Measurements from ENCODE around the gene IL1R2.

Gene IL1R2, protein sequence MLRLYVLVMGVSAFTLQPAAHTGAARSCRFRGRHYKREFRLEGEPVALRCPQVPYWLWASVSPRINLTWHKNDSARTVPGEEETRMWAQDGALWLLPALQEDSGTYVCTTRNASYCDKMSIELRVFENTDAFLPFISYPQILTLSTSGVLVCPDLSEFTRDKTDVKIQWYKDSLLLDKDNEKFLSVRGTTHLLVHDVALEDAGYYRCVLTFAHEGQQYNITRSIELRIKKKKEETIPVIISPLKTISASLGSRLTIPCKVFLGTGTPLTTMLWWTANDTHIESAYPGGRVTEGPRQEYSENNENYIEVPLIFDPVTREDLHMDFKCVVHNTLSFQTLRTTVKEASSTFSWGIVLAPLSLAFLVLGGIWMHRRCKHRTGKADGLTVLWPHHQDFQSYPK

GRCh38 chr2:101991721-101992145 is at the start of gene IL1R2:
Gene IL1R2, plus strand, starts transcription at chr2:101991960. Its CDS starts 16,616 bp downstream, at chr2:102008576.
- no peak for DNase-seq

DNA sequence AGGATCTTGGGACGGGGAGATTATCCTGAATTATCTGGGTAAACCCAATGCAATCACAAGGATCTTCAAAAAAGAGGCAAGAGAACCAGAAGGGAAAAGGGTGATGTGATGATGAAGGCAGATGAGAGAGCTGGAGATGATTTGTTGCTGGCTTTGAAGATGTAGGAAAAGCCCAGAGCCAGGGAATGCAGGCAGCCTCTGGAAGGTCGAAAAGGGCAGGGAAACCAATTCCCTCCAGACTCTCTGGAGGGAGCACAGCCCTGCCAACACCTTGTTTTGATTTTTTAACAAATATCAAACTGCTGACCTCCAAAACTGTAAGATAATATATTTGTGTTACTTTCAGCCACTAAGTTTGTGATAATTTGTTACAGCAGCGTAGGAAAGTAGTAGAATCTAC is 48.9 kb upstream of the IL1R2 start:
- DNase-seq, result no peak

- DNase-seq, result no peak
Measured at GRCh38 chr2:101946372-101947039, 45.3 kb upstream of the IL1R2 start.

DNA sequence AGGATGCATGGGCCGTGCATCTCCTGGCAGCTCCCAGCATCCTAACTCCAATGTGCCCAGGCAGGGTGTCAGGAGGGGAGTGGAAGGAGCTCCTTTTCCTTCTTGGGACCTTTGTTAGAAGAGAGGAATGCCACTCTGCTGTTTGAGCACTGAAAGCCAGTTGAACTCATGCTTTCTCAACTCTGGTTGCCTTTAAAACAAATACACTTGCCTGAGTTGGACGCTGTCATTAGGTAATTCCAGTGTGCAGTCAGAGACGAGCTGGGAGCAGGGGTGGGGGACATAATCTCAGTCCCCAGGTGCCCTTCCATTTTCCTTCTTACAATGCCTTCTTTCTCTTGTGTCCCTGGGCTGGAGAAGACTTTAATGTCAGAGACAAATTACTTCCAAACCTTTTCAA is 44.4 kb upstream of the IL1R2 start:
- DNase-seq, result no peak

DNA sequence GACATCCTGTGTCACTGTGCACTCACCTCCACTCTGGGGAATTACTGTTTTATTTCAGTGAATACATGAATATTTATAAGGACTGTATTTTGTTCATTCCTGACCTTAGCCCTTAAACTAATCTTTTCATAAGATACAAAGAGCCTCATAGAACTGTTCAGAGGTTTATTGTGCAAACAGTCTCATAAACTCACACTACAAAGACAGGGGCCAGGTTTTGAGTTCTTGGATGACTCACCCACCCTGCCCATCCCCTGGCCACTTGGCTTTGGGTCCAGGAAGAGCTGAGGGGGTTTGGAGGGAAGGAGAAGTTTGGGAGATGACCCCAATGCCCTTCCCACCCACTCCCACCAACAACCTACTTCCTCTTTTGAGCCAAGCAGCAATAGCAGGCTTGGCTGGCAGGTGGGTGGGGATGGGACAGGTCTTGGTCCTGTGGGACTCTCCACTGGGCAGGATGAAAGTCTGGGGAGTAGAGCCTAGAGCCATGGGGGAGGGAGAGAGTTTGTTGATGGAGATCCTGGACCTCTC is 43.1 kb upstream of the IL1R2 start:
- DNase-seq, result no peak

- peak; percentile 32 for DNase-seq
Measured at GRCh38 chr2:101949304-101949703, 42.5 kb upstream of the IL1R2 start.

DNA sequence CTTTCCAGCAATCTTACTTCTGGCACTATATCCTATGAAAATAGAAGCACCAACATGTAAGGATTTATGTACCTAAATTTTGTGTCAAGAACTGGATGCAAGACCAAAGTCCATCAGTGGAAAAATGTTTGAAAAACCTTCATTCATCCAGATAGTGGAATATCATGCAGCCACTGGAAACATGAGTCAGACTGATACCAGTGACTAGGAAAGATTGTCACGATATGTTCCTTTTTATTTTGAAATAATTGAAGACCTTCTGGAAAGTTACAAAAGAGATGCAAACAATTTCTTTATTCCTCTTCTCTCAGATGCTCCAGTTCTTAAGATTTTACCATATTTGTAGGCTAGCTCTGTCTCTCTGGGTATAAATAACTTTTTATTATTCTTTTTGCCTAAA is 40.5 kb upstream of the IL1R2 start:
- DNase-seq, result no peak

- DNase-seq, result no peak
Measured at GRCh38 chr2:101952551-101952950, 39.2 kb upstream of the IL1R2 start.

DNA sequence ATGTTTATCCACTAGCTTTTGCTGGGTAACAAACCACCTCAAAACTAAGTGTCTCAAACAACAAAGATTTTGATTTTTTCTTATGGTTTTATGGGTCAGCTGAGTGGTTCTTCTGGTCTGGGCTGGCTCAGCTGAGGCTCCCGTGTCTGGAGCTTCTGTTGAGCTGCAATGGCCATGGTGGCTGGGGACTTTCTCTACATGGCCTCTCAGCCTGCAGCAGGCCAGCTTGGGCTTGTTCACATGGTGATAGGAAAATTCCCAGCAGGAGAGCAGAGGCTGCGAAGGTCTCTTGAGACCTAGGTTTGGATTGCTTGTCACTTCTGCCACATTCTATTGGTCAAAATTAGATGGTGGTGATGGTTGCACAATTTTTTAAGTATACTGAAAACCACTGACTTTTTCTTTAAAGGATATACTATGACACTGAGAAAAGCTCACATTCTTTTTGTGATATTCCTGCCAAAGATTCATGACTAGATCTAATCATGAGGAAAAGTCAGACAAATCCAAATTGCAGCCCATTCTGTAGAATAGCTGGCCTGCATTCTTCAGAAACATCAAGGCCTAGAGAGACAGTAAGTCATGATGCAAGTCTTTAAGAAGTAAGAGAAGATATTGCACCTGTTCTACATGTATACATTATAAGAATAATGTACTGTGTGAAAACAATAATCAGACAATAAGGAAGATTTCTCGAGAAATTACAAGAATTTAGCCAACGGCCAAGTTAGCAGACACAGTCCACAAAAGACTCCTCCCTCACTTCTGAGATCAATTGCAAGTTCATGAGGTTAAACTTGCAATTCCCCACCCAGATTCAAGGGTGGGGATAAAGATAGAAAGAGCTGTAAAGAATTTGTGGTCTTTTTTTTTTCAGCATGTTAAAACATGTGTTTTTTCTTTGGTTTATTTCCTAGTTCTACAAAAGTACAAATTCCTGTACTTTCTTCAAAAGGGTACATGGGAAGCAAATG is 35.0 kb upstream of the IL1R2 start:
- no peak for DNase-seq

- DNase-seq, result peak; percentile 14
Measured at GRCh38 chr2:101958061-101958460, 33.7 kb upstream of the IL1R2 start.

- DNase-seq, result no peak
Measured at GRCh38 chr2:101960819-101961337, 30.9 kb upstream of the IL1R2 start.

- DNase-seq, result peak; percentile 91
Measured at GRCh38 chr2:101961338-101962191, 30.2 kb upstream of the IL1R2 start.

GRCh38 chr2:101962309-101962708 is 29.5 kb upstream of the IL1R2 start:
- DNase-seq, result no peak

GRCh38 chr2:101963198-101963597 is 28.6 kb upstream of the IL1R2 start:
- DNase-seq, result no peak

GRCh38 chr2:101967826-101968513 is 23.8 kb upstream of the IL1R2 start:
- no peak for DNase-seq

- DNase-seq, result no peak
Measured at GRCh38 chr2:101969723-101970122, 22.0 kb upstream of the IL1R2 start.

GRCh38 chr2:101970901-101971300 is 20.9 kb upstream of the IL1R2 start:
- DNase-seq, result no peak

GRCh38 chr2:101971836-101972235 is 19.9 kb upstream of the IL1R2 start:
- no peak for DNase-seq

- DNase-seq, result peak; percentile 90
Measured at GRCh38 chr2:101972621-101973434, 18.9 kb upstream of the IL1R2 start.

- DNase-seq, result no peak
Measured at GRCh38 chr2:101974663-101975062, 17.1 kb upstream of the IL1R2 start.
